Skeletal muscle satellite cell (primary cell): ENCODE data around the gene SMAD3.

ENCODE experiments used
- H3K27me3 ChIP-seq: 2 replicates; pipeline ENCODE4 v1.7.0; 2013; ENCODE audit warnings: low read length; ENCODE audit not compliant: control insufficient read depth, insufficient read depth
- H3K36me3 ChIP-seq: 2 replicates; pipeline ENCODE4 v1.7.0; 2013; ENCODE audit warnings: mild to moderate bottlenecking, control low read depth, low read length; ENCODE audit not compliant: insufficient read depth
- H3K4me1 ChIP-seq: 2 replicates; pipeline ENCODE4 v1.7.0; 2013; ENCODE audit warnings: low read length; ENCODE audit not compliant: control insufficient read depth, insufficient read depth
- H3K4me2 ChIP-seq: 2 replicates; pipeline ENCODE4 v1.7.0; 2013; ENCODE audit warnings: mild to moderate bottlenecking, low read length
- H3K4me3 ChIP-seq: 2 replicates; pipeline ENCODE4 v1.7.0; 2013; ENCODE audit warnings: low read length
- H3K9ac ChIP-seq: 2 replicates; pipeline ENCODE4 v1.7.0; 2013; ENCODE audit warnings: mild to moderate bottlenecking, low read depth, low read length, moderate library complexity
- H3K9me3 ChIP-seq: replicated peaks from 2 replicates; pipeline ENCODE4 v1.7.0; 2013; ENCODE audit warnings: mild to moderate bottlenecking, control low read depth, low read length

SMAD3 gene

DNA sequence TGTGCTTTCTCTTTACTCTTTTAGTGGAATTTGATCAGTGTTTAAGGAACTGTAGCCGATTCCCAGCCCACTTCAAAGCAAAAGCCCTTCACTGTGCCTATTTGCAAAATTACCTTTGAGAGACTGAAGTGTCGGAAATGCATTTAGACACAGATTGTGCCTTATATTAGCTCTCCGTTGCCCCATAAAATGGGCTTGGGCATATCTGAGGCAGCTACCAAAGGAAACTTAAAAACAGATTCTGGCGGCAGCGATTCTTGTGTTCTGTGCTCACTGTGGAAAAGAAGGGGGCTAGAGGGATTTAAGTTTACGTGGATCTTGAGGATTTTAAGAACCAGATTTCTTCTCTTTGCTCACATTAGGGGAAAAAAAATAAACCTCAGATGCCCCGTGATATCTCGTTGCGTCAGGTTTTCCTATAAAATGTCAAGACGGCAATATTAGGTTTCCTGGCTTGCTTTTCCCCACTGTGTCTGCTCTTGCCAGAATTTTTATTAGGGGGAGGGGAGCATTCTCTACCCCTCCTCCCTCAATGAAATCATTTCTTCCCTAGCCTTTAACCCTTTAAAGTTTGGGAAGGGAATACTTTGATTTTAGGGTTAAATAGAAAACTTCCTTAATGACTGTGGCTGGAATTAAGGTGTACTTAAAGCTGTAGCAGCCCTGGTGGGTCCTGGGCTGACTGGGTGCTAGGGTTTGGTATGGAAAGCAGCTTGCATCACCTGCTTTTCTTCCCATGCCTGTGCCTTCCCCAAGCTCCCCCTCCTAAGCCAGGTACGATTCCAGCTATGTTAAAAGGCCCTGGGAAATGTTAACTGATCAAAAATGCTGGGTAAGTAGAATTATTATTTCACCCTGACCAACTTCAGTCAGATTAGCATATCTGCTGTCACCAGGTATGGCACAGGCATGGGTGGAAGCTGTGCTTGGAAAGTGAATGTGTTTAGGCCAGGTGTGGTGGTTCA lies 73.8 kb downstream of the SMAD3 start:
- H3K9me3 ChIP-seq: no peaks in the 10 kb centered on the region
- peaks cover 4% of the 10 kb centered on the region for H3K36me3 ChIP-seq
- peak overlapping the region; percentile 70 for H3K4me2 ChIP-seq
- peaks cover 89% of the 10 kb centered on the region for H3K4me1 ChIP-seq
- peak overlapping the region; percentile 28 for H3K4me3 ChIP-seq
- peak overlapping the region; percentile 75 for H3K9ac ChIP-seq
- H3K27me3 ChIP-seq: no peaks in the 10 kb centered on the region

DNA sequence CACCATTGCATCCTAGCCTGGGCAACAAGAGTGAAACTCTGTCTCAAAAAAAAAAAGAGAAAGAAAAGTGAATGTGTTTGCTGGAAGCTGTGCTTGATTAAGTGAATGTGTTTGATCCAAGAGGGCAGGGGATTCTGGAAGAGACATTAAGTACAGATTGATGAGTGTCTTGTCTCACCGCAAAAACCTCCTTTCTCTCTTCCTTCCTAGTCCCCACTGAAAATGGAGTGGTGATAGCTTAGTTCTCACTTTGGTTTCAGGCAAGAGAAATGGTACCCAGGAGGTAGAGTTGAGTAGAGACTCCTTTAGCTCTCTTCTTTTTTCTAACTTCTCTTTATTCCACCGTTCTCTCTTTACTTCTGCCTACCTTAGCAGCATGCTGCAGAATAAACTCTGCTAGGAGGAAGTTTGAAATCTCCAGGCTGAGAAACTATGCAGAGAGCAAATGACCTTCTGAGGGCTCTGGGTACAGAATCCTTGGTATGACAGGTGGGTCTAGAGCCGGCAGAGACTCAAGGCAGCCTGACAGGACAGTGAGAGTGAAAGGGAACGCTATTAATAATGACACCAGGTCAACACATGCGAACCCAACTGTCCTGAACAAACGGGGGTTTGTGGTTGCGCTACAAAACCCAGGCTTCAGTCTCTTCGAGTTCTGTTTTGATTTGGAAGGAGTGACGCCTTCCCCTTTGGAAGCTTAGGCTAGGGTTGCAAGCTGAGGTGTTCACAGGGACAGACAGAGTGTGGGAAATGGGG lies 74.9 kb downstream of the SMAD3 start:
- Histone ChIP-seq H3K27me3 (no peaks in the 10 kb centered on the region), H3K4me1 (peaks cover 89% of the 10 kb centered on the region), H3K9me3 (no peaks in the 10 kb centered on the region), H3K9ac (no peak overlapping the region), H3K36me3 (no peaks in the 10 kb centered on the region), H3K4me2 (no peak overlapping the region), H3K4me3 (no peak overlapping the region)

DNA sequence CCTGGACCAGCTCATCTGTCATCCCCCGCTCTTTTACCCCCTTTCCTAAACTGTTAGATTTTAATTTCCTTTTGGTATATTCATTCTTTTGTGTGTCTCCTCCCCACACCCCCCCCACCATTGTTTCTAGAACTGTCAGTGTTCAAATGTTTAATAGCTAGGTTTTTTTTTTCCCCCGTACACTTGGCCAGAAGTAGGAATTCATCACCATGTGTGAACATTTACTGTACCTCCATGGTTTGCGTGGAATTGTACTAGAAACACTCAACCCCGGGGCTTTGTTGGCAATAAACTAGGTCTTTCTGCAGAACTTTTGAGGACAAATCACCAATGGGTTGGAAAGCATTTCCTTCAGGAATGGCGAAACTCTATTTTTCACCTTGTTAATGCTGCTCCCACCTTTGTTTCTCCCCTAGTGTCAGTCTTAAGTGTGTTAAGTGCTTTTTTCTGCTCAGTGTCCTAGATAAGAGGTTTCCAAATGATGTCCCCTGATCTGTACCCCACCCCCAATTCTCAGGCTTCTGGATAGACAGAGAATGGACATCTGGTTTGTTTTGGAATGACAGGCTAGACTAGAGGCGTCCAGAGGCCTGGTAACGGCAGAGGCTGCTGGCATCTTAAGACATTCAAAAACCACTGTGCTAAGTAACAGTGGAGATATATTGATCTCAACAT lies 76.8 kb downstream of the SMAD3 start:
- Histone ChIP-seq H3K36me3 (no peaks in the 10 kb centered on the region), H3K4me1 (peaks cover 95% of the 10 kb centered on the region), H3K27me3 (no peaks in the 10 kb centered on the region), H3K4me3 (no peak overlapping the region), H3K9ac (peak overlapping the region; percentile 57), H3K4me2 (peak overlapping the region; percentile 46), H3K9me3 (no peaks in the 10 kb centered on the region)

DNA sequence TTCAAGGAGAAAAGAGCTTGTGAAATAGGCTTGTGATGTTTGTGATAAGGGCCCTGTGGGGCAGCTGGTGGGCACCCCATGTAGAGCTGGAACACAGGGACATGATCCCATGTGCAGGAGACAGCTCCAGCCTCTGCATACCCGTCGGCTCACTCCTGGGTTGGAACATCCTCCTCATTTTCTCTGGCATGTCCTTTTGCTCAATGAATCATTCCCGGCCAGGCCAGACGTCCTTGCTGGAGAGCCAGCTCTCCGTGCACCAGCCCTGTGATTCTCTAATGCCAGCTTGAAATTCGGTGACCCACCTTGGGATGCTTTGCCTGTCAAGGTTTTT lies 77.3 kb downstream of the SMAD3 start:
- Histone ChIP-seq H3K9me3 (no peaks in the 10 kb centered on the region), H3K4me2 (peak overlapping the region; percentile 46), H3K9ac (peak overlapping the region; percentile 57), H3K4me3 (no peak overlapping the region), H3K27me3 (no peaks in the 10 kb centered on the region), H3K4me1 (peaks cover 95% of the 10 kb centered on the region), H3K36me3 (no peaks in the 10 kb centered on the region)

GRCh38 chr15:67143646-67144045 lies 78.2 kb downstream of the SMAD3 start:
- peaks cover 94% of the 10 kb centered on the region for H3K4me1 ChIP-seq
- H3K4me3 ChIP-seq: no peak overlapping the region
- H3K9me3 ChIP-seq: no peaks in the 10 kb centered on the region
- no peak overlapping the region for H3K4me2 ChIP-seq
- H3K9ac ChIP-seq: peak overlapping the region; percentile 57
- no peaks in the 10 kb centered on the region for H3K27me3 ChIP-seq
- no peaks in the 10 kb centered on the region for H3K36me3 ChIP-seq

- Histone ChIP-seq H3K4me1 (peaks cover 96% of the 10 kb centered on the region), H3K36me3 (no peaks in the 10 kb centered on the region), H3K4me2 (peak overlapping the region; percentile 19), H3K9me3 (no peaks in the 10 kb centered on the region), H3K9ac (peak overlapping the region; percentile 90), H3K27me3 (no peaks in the 10 kb centered on the region), H3K4me3 (no peak overlapping the region)
Observed at GRCh38 chr15:67144609-67145311, 79.4 kb downstream of the SMAD3 start.

GRCh38 chr15:67145312-67145610 lies 79.9 kb downstream of the SMAD3 start:
- Histone ChIP-seq H3K4me3 (no peak overlapping the region), H3K36me3 (no peaks in the 10 kb centered on the region), H3K9me3 (no peaks in the 10 kb centered on the region), H3K4me2 (no peak overlapping the region), H3K27me3 (no peaks in the 10 kb centered on the region), H3K4me1 (peaks cover 98% of the 10 kb centered on the region), H3K9ac (peak overlapping the region; percentile 90)

GRCh38 chr15:67145710-67146109 lies 80.3 kb downstream of the SMAD3 start:
- Histone ChIP-seq H3K9ac (peak overlapping the region; percentile 90), H3K4me2 (no peak overlapping the region)

GRCh38 chr15:67146234-67146633 lies 80.8 kb downstream of the SMAD3 start:
- H3K9ac ChIP-seq: peak overlapping the region; percentile 90
- peaks cover 94% of the 10 kb centered on the region for H3K4me1 ChIP-seq
- peak overlapping the region; percentile 58 for H3K4me2 ChIP-seq
- no peak overlapping the region for H3K4me3 ChIP-seq
- no peaks in the 10 kb centered on the region for H3K36me3 ChIP-seq
- H3K9me3 ChIP-seq: no peaks in the 10 kb centered on the region
- H3K27me3 ChIP-seq: no peaks in the 10 kb centered on the region

More at GRCh38 chr15:67145710-67146109, 80.3 kb downstream of the SMAD3 start:
- peaks cover 94% of the 10 kb centered on the region for H3K4me1 ChIP-seq
- H3K36me3 ChIP-seq: no peaks in the 10 kb centered on the region
- no peak overlapping the region for H3K4me3 ChIP-seq
- H3K9me3 ChIP-seq: no peaks in the 10 kb centered on the region
- no peaks in the 10 kb centered on the region for H3K27me3 ChIP-seq

DNA sequence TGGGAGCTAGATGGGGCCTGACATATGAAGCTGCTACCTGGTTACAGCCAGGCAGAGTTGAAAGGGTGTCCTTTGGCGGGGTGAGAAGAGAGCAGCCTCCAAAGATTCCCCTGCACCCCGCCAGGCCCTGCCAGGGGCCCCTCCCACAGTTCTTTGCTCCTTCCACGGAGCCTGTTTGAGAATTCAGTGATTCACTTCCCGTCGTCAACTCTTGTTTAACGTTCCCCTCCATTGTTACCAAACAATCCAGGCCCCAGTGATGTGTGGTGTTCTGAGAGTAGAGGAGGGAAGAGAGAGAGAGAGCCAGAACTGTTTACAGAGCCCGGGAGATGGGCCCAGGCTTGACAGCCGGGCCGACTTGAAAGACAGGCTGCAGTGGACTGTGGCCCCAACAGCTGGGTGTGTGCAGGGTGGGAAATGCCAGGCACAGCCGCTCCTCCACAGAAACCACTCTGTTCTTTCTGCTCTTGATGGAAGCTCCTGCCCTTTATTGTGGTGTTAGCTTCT lies 81.5 kb downstream of the SMAD3 start:
- Histone ChIP-seq H3K9me3 (no peaks in the 10 kb centered on the region), H3K4me3 (peak overlapping the region; percentile 32), H3K36me3 (no peaks in the 10 kb centered on the region), H3K9ac (peak overlapping the region; percentile 90), H3K27me3 (no peaks in the 10 kb centered on the region), H3K4me1 (peaks cover 88% of the 10 kb centered on the region), H3K4me2 (peak overlapping the region; percentile 58)
